HG03280 (cell line): ENCODE measurements around the gene COPA.
A peak's percentile ranks its signal among the peaks of the same experiment; 100 is the strongest.
"Not testable (repeated sequence)": the region's sequence is repeated elsewhere in the genome, so short reads cannot be mapped to it uniquely, and the experiment has no call there.

ENCODE experiments used
- ATAC-seq: cut with Tn5 transposase; IDR thresholded peaks from one replicate; pipeline ENCODE4 v1.9.1; 2021; ENCODE audit warnings: mild to moderate bottlenecking, moderate library complexity; ENCODE audit not compliant: unreplicated experiment

Gene COPA

GRCh38 chr1:160328184-160328583, 14.9 kb downstream of the COPA start:
- ATAC-seq, result no peak

- no peak for ATAC-seq
Measured at GRCh38 chr1:160326418-160326817, 16.6 kb downstream of the COPA start.

- no peak for ATAC-seq
Measured at GRCh38 chr1:160325252-160325651, 17.8 kb downstream of the COPA start.

- no peak for ATAC-seq
Measured at GRCh38 chr1:160322831-160323230, 20.2 kb downstream of the COPA start.

GRCh38 chr1:160315359-160315758, 27.7 kb downstream of the COPA start:
- no peak for ATAC-seq

- ATAC-seq, result no peak
Measured at GRCh38 chr1:160309571-160309970, 33.5 kb downstream of the COPA start.

- ATAC-seq, result no peak
Measured at GRCh38 chr1:160309185-160309557, 33.9 kb downstream of the COPA start.

GRCh38 chr1:160308451-160309184, 34.4 kb downstream of the COPA start:
- ATAC-seq, result no peak

GRCh38 chr1:160307118-160307791, 35.8 kb downstream of the COPA start:
- ATAC-seq, result no peak

- ATAC-seq, result no peak
Measured at GRCh38 chr1:160300173-160300572, 42.9 kb downstream of the COPA start.

- no peak for ATAC-seq
Measured at GRCh38 chr1:160296036-160296435, 47.0 kb downstream of the COPA start.

- ATAC-seq, result no peak
Measured at GRCh38 chr1:160293020-160293968, 49.8 kb downstream of the COPA start.

- peak; percentile 79 for ATAC-seq
Measured at GRCh38 chr1:160291248-160292220, 51.5 kb downstream of the COPA start.

GRCh38 chr1:160287769-160288168, 55.3 kb downstream of the COPA start:
- not testable (repeated sequence) for ATAC-seq

GRCh38 chr1:160285506-160285905, 57.5 kb downstream of the COPA start:
- no peak for ATAC-seq

GRCh38 chr1:160284782-160285344, 58.2 kb downstream of the COPA start, which contains the start of gene PEX19:
TSS of gene PEX19 (minus strand) at chr1:160285133. CDS start at chr1:160285124, 9 bp downstream.
- ATAC-seq, result peak; percentile 98

- peak; percentile 13 for ATAC-seq
Measured at GRCh38 chr1:160284220-160284781, 58.7 kb downstream of the COPA start.

- no peak for ATAC-seq
Measured at GRCh38 chr1:160282807-160283206, 60.2 kb downstream of the COPA start.

- ATAC-seq, result no peak
Measured at GRCh38 chr1:160277987-160278386, 65.1 kb downstream of the COPA start.
